PC-9 (cell line): Measurements from ENCODE around the gene COPA. TPM values are rescaled to one million over a fixed set of nuclear protein-coding genes. Genes with fewer than 3 reads are reported as not detected.

ENCODE experiments used
- BruUV-seq: library from RNA; stranded (reverse); fragments of 400-500 nt; replicated peaks from 2 replicates; lab custom pipeline; 2021; lab: Mats Ljungman, UMichigan
- CTCF ChIA-PET: fragments of 300-600 bp; sonication (Branson Sonifier 250); formaldehyde crosslinking; loops from one replicate; lab custom pipeline; 2022; ENCODE audit warnings: antibody characterized with exemption; lab: Charles Lee
- POLR2A ChIA-PET: fragments of 300-600 bp; sonication (Branson Sonifier 250); formaldehyde crosslinking; loops from one replicate; lab custom pipeline; 2022; ENCODE audit warnings: antibody characterized with exemption; ENCODE audit not compliant: unreplicated experiment; lab: Charles Lee
- DNase-seq, 2 experiments: peaks; one replicate each; pipeline versions ENCODE4 v3.0.0 to v3.0.0-alpha.2; 2015 to 2022; ENCODE audit warnings: mixed read lengths in 1 of 2
- H2AFZ ChIP-seq: fragments of 200-600 bp; sonication (generic); 2 replicates; pipeline ENCODE4 v1.8.1; 2017; ENCODE audit warnings: antibody characterized with exemption
- H3F3A ChIP-seq: fragments of 200-600 bp; sonication (generic); 2 replicates; pipeline ENCODE4 v1.8.1; 2017; ENCODE audit warnings: antibody characterized with exemption, mild to moderate bottlenecking, low read depth; ENCODE audit not compliant: insufficient read depth
- H3K27ac ChIP-seq: fragments of 200-600 bp; sonication (generic); 2 replicates; pipeline ENCODE4 v1.6.1; 2016; ENCODE audit warnings: mixed run types
- H3K27me3 ChIP-seq: fragments of 200-600 bp; sonication (generic); 2 replicates; pipeline ENCODE4 v1.6.1; 2016; ENCODE audit warnings: low read depth, mixed run types; ENCODE audit not compliant: insufficient read depth
- H3K36me3 ChIP-seq: fragments of 200-600 bp; sonication (generic); 2 replicates; pipeline ENCODE4 v1.6.1; 2016; ENCODE audit warnings: low read depth, mixed run types
- H3K4me1 ChIP-seq: fragments of 200-600 bp; sonication (generic); replicated peaks from 2 replicates; pipeline ENCODE4 v1.6.1; 2016; ENCODE audit warnings: mixed run types; ENCODE audit not compliant: insufficient read depth
- H3K4me2 ChIP-seq: fragments of 200-600 bp; sonication (generic); 2 replicates; pipeline ENCODE4 v1.6.1; 2017; ENCODE audit warnings: mixed run types
- H3K4me3 ChIP-seq: fragments of 200-600 bp; sonication (generic); 2 replicates; pipeline ENCODE4 v1.6.1; 2016; ENCODE audit warnings: mixed run types
- H3K79me2 ChIP-seq: fragments of 200-600 bp; sonication (generic); 2 replicates; pipeline ENCODE4 v1.6.1; 2017; ENCODE audit warnings: low read depth, mixed run types
- H3K9me2 ChIP-seq: fragments of 200-600 bp; sonication (generic); 2 replicates; pipeline ENCODE4 v1.8.1; 2017; ENCODE audit warnings: mild to moderate bottlenecking; ENCODE audit not compliant: insufficient read depth
- H3K9me3 ChIP-seq: fragments of 200-600 bp; sonication (generic); 2 replicates; pipeline ENCODE4 v1.8.1; 2016; ENCODE audit warnings: low read depth; ENCODE audit not compliant: insufficient read depth
- H4K20me1 ChIP-seq: fragments of 200-600 bp; sonication (generic); 2 replicates; pipeline ENCODE4 v1.8.1; 2017; ENCODE audit not compliant: insufficient read depth
- EZH2 ChIP-seq: fragments of 200-600 bp; sonication (generic); IDR thresholded peaks from 2 replicates; pipeline ENCODE4 v1.8.0; 2017; ENCODE audit warnings: antibody characterized with exemption, low read depth
- intact Hi-C: fragments of 100-400 bp; cut with micrococcal nuclease; formaldehyde crosslinking; loops from one replicate; pipeline ENCODE4 v1.10.0; 2022; ENCODE audit not compliant: unreplicated experiment
- total RNA-seq: library from RNA; stranded (reverse); gene quantifications from 2 replicates; pipeline ENCODE4 v1.2.3, GENCODE V29; 2021
- TF ChIP-seq, protein P1 (sequence below): fragments of 200-600 bp; sonication (generic); conservative IDR thresholded peaks from 2 replicates; pipeline ENCODE4 v1.6.1; 2017; ENCODE audit warnings: mixed run types, antibody characterized with exemption, mild to moderate bottlenecking, moderate library complexity

The COPA gene
- total RNA-seq, 1 experiment from 2014 or later: 147 TPM

- BruUV-seq: no TSS peak
- Histone ChIP-seq H3K9me3 (no peaks in the 10 kb centered on the region), H2AFZ (no peak overlapping the region), H3K4me3 (no peak overlapping the region), H3K36me3 (peaks cover 49% of the 10 kb centered on the region), H3K9me2 (no peaks in the 10 kb centered on the region), H3K4me1 (no peaks in the 10 kb centered on the region), H4K20me1 (0 out of 2 replicates have a peak, but pooled peaks cover 4% of the 10 kb centered on the region), H3K27ac (no peak overlapping the region), H3K4me2 (no peak overlapping the region), H3F3A (no peaks in the 10 kb centered on the region), H3K79me2 (no peaks in the 10 kb centered on the region), H3K27me3 (no peaks in the 10 kb centered on the region)
- no peak for TF ChIP-seq EZH2
- TF ChIP-seq, protein P1, sequence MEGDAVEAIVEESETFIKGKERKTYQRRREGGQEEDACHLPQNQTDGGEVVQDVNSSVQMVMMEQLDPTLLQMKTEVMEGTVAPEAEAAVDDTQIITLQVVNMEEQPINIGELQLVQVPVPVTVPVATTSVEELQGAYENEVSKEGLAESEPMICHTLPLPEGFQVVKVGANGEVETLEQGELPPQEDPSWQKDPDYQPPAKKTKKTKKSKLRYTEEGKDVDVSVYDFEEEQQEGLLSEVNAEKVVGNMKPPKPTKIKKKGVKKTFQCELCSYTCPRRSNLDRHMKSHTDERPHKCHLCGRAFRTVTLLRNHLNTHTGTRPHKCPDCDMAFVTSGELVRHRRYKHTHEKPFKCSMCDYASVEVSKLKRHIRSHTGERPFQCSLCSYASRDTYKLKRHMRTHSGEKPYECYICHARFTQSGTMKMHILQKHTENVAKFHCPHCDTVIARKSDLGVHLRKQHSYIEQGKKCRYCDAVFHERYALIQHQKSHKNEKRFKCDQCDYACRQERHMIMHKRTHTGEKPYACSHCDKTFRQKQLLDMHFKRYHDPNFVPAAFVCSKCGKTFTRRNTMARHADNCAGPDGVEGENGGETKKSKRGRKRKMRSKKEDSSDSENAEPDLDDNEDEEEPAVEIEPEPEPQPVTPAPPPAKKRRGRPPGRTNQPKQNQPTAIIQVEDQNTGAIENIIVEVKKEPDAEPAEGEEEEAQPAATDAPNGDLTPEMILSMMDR: no peak
- intact Hi-C loops: no loop called here
- CTCF ChIA-PET: no interaction called here
- DNase-seq: no peak
- POLR2A ChIA-PET: no interaction called here
Measured at GRCh38 chr1:160309185-160309557, 33.9 kb downstream of the COPA start.

DNA sequence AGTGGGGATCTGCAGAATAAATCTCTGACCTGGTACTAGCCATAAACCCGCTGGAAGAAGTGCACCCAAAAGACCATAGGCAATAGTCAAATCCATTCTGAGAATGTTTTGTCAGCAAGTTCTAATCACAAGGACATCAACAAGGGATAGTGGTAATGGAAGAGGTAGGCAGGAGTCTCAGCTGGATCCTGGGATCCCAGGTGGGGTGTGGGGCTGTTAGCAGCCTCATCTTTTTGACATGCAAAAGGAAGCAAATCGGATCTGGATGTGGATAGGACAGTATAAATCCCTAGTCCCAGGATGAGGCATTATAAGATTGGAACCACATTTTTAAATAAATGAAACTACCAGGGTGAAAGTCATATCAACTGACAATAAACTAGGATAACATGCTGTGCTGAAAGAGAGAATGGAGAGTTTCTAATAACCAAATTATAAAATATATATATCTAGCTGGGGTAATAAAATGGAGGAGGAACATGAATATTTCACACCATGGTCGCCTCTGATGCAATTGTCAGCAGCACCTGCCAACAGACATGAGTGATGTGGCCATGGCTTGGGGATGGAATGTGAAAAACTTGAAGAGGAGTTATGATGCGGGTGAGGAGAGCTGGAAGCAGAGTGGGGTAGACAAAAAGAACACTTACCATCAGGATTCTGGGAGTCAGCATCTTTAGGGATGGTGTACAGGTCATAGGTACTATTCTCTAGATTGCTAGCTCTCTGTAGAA, 34.4 kb downstream of the COPA start:
- Histone ChIP-seq H3K4me1 (no peaks in the 10 kb centered on the region), H4K20me1 (0 out of 2 replicates have a peak, but pooled peaks cover 4% of the 10 kb centered on the region), H3K79me2 (no peaks in the 10 kb centered on the region), H2AFZ (no peak overlapping the region), H3K36me3 (peaks cover 54% of the 10 kb centered on the region), H3K4me2 (no peak overlapping the region), H3K4me3 (no peak overlapping the region), H3F3A (no peaks in the 10 kb centered on the region), H3K27me3 (no peaks in the 10 kb centered on the region), H3K9me2 (no peaks in the 10 kb centered on the region), H3K27ac (no peak overlapping the region), H3K9me3 (no peaks in the 10 kb centered on the region)
- BruUV-seq: no TSS peak
- no peak for DNase-seq
- TF ChIP-seq EZH2: no peak
- TF ChIP-seq, protein P1: no peak
- CTCF ChIA-PET: no interaction called here
- intact Hi-C loops: no loop called here
- POLR2A ChIA-PET: no interaction called here

DNA sequence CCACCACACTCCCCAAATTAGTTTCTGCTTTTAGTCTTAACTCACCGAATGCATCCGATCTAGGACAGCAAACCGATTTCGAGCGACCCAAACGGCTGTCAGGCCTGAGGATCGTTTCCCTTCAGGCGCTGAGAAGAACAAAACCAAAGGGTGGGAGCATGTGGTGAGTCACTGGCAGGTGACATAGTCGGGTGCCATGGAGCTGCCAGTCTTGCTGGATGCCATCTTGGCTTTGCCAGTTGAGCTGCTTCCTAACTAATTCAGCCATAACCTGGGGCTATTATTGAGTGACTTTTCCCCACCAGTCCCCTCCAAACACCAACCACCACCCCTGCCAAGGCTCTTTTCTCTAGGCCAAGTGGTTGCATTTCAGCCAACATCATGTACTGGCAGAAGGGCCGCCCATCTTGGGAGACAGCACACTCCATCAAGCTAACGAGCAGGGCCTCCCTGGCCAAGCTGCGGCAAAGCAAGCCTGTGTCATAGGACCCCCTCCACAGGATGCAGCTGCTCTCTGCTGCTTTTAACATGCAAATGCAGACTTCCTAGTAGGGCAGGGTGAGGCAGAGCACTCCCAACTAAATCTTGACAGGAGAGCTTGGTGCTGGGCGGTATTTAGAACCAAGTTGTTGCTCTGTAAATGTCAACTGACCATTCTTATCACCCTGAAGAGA, 35.8 kb downstream of the COPA start:
- 0 out of 2 replicates have a peak, but pooled peaks cover 4% of the 10 kb centered on the region for H4K20me1 ChIP-seq
- no TSS peak for BruUV-seq
- POLR2A ChIA-PET: no interaction called here
- no peak overlapping the region for H3K27ac ChIP-seq
- no peaks in the 10 kb centered on the region for H3K79me2 ChIP-seq
- no peaks in the 10 kb centered on the region for H3F3A ChIP-seq
- TF ChIP-seq, protein P1: no peak
- TF ChIP-seq EZH2: no peak
- no peaks in the 10 kb centered on the region for H3K4me1 ChIP-seq
- no peak overlapping the region for H3K4me3 ChIP-seq
- intact Hi-C loops: no loop called here
- no peaks in the 10 kb centered on the region for H3K27me3 ChIP-seq
- H3K36me3 ChIP-seq: peaks cover 49% of the 10 kb centered on the region
- H2AFZ ChIP-seq: no peak overlapping the region
- H3K9me2 ChIP-seq: no peaks in the 10 kb centered on the region
- no peak for DNase-seq
- H3K4me2 ChIP-seq: no peak overlapping the region
- no peaks in the 10 kb centered on the region for H3K9me3 ChIP-seq
- CTCF ChIA-PET: no interaction called here
